Activated naive CD4-positive, alpha-beta T cell treated with anti-CD3 and anti-CD28 coated beads for 36 hours (primary cell): Measurements from ENCODE around the gene ACSM6. TPM values are rescaled to one million over a fixed set of nuclear protein-coding genes. Genes with fewer than 3 reads are reported as not detected.

Experiments used
- CTCF ChIA-PET: fragments of 350-600 bp; sonication (Branson Sonifier 250); formaldehyde crosslinking; loops from one replicate; lab custom pipeline; 2021; ENCODE audit warnings: antibody characterized with exemption; lab: Charles Lee
- DNase-seq: peaks from one replicate; pipeline ENCODE4 v3.0.0-alpha.2; 2020
- H3K27ac Mint-ChIP-seq: one replicate; pipeline ENCODE4 v1.8.0; 2021; ENCODE audit warnings: mild to moderate bottlenecking, mixed read lengths
- H3K27me3 Mint-ChIP-seq: one replicate; pipeline ENCODE4 v1.8.0; 2021; ENCODE audit warnings: low read depth, mixed read lengths
- H3K36me3 Mint-ChIP-seq: one replicate; pipeline ENCODE4 v1.8.0; 2021; ENCODE audit warnings: low read depth, mixed read lengths
- H3K4me1 Mint-ChIP-seq: one replicate; pipeline ENCODE4 v1.8.0; 2021; ENCODE audit warnings: low read depth, mixed read lengths
- H3K4me3 Mint-ChIP-seq: one replicate; pipeline ENCODE4 v1.8.0; 2021; ENCODE audit warnings: mild to moderate bottlenecking, moderate library complexity, mixed read lengths
- H3K9me3 Mint-ChIP-seq: one replicate; pipeline ENCODE4 v1.8.0; 2021; ENCODE audit warnings: mixed read lengths
- intact Hi-C: fragments of 100-400 bp; cut with micrococcal nuclease; formaldehyde crosslinking; loops from one replicate; pipeline ENCODE4 v1.15.1; 2023
- total RNA-seq, 2 experiments: library from RNA; stranded (reverse); gene quantifications; one replicate each; pipeline ENCODE4 v1.2.3, GENCODE V29; 2021

ACSM6 gene
- total RNA-seq, 2 experiments from 2014 or later, result not detected

DNA sequence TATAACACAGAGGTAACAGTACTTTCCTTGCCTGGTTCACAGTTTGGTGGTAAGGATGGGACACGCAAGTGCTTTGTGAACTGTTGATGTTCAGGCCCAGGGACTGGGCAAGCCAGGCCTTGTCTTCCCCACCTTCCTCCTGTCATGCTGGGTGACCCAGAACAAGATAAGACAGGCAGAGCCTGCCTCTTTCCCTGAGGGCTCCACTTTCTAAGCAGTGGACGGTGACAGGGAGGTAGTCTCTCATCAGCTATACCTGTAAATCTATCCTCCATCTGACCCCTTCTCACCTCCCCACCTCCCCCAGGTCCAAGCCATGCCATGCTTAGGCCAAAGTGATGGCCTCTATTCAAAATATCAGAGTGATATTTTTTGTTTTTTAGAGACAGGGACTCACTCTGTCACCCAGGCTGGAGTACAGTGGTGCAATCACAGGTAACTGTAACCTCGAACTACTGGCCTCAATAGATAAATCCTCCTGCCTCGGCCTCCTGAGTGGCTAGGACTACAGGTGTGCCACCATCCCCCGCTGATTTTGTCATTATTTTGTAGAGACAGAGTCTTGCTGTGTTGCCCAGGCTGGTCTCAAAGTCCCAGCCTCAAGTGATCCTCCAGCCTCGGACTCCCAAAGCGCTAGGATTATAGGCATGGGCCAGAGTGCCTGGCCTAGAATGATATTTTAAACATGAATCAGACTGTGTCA lies 54.0 kb downstream of the ACSM6 start:
- Mint-ChIP-seq H3K27me3 (peaks cover 28% of the 10 kb centered on the region), H3K9me3 (no peaks in the 10 kb centered on the region), H3K27ac (no peak overlapping the region), H3K4me3 (no peak overlapping the region), H3K36me3 (no peaks in the 10 kb centered on the region), H3K4me1 (no peaks in the 10 kb centered on the region)
- intact Hi-C loops, result loop anchor here (5.0 kb wide), 1 partner anchor 354 kb away; no protein-coding TSS in a partner anchor
- no peak for DNase-seq
- CTCF ChIA-PET, result interaction anchor here (2.6 to 7.0 kb wide), 2 partner anchors 16 to 115 kb away, joined by 11 to 160 read pairs; no protein-coding TSS in a partner anchor

DNA sequence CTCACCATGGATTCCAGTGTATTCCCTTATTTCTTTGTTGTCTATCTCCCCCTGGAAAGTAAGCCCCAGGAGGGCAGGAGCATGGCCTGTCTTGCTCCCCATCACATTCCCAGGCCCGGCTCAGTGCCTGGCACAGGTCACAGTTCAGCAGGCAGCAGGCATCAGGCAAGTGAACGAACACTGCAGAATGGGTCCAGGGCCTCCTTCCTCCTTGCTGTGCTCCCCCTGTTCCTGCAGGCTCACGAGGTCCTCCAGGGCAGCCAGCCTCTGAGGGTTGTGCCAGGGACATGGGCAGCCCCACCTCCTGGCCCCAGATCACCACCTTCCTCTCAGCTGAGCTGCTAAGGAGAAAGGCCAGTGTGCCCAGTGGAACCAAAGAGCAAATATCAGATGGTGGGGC lies 55.0 kb downstream of the ACSM6 start:
- no peaks in the 10 kb centered on the region for H3K4me1 Mint-ChIP-seq
- intact Hi-C loops, result loop anchor here (5.0 kb wide), 1 partner anchor 353 kb away; no protein-coding TSS in a partner anchor
- no peaks in the 10 kb centered on the region for H3K9me3 Mint-ChIP-seq
- CTCF ChIA-PET, result interaction anchor here (0.6 to 1.3 kb wide), 2 partner anchors 9 to 114 kb away, joined by 3 to 5 read pairs; no protein-coding TSS in a partner anchor
- no peak overlapping the region for H3K27ac Mint-ChIP-seq
- no peaks in the 10 kb centered on the region for H3K36me3 Mint-ChIP-seq
- no peak overlapping the region for H3K4me3 Mint-ChIP-seq
- H3K27me3 Mint-ChIP-seq, result peaks cover 25% of the 10 kb centered on the region
- no peak for DNase-seq

DNA sequence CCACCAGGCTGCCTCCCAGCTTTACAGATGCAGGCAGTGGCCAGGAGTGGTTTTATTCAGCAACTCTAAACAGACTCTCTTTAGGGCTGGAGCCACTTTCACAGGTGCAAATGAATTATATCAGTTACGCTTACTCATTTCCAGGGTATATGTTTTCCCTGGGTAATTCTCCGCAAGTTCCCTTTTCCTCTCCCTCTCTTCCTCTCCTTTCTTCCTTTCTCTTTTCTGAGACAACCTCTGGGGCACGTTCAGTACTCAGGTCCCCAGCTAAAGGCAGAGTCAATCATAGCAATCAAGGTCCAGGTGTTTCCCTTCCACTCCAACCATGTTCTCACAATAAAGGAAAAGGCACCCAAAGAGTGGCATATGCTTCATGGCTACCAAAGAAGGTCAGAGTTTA lies 55.4 kb downstream of the ACSM6 start:
- no peak for DNase-seq
- intact Hi-C loops, result loop anchor here (5.0 kb wide), 1 partner anchor 353 kb away; no protein-coding TSS in a partner anchor
- Mint-ChIP-seq H3K27me3 (peaks cover 25% of the 10 kb centered on the region), H3K9me3 (no peaks in the 10 kb centered on the region), H3K4me1 (no peaks in the 10 kb centered on the region), H3K27ac (no peak overlapping the region), H3K36me3 (no peaks in the 10 kb centered on the region), H3K4me3 (no peak overlapping the region)
- CTCF ChIA-PET, result interaction anchor here (0.6 to 1.3 kb wide), 2 partner anchors 9 to 114 kb away, joined by 3 to 5 read pairs; no protein-coding TSS in a partner anchor

DNA sequence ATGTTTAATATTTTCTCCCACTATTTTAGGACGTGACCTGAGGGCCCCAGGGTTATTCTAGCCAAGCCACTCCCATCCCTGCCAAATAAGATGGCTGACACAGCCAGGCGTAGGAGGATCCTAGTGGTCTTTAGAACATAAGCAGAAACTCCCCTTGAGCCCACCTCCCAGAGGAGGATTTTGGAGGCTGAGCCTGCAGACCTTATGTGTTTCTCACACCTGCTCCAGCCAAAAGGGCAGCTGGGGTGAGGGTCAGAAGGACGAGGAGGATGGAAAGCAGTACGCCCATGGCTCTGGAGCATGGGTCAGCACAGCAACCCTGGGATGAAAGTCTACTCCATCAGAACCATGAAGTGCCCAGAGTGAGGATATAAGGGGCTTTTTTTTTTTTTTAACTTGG lies 56.8 kb downstream of the ACSM6 start:
- Mint-ChIP-seq H3K9me3 (peaks cover 1% of the 10 kb centered on the region), H3K27ac (no peak overlapping the region), H3K4me1 (no peaks in the 10 kb centered on the region), H3K27me3 (peaks cover 23% of the 10 kb centered on the region), H3K36me3 (no peaks in the 10 kb centered on the region), H3K4me3 (no peak overlapping the region)
- CTCF ChIA-PET, result no interaction called here
- no peak for DNase-seq
- intact Hi-C loops, result no loop called here

DNA sequence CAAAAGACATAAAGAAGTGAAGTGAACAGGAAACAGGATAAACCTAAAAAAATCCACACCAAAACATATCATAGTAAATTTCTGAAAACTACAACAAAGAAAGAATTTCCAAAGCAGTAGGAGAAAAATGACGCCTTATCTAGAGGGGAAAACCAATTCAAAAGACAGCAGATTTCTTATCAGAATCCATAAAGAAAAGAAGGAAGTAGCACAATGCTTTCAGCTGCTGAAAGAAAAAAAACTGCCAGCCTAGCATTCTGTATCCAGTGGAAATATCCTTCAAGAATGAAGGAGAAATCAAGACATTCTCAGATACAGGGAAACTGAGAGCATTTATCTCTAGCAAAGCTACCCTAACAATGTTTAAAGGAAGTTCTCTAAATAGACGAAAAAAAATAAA lies 59.0 kb downstream of the ACSM6 start:
- Mint-ChIP-seq H3K27me3 (peaks cover 23% of the 10 kb centered on the region), H3K36me3 (no peaks in the 10 kb centered on the region), H3K4me3 (no peak overlapping the region), H3K4me1 (no peaks in the 10 kb centered on the region), H3K9me3 (peaks cover 2% of the 10 kb centered on the region), H3K27ac (no peak overlapping the region)
- DNase-seq, result no peak
- intact Hi-C loops, result no loop called here
- CTCF ChIA-PET, result no interaction called here

DNA sequence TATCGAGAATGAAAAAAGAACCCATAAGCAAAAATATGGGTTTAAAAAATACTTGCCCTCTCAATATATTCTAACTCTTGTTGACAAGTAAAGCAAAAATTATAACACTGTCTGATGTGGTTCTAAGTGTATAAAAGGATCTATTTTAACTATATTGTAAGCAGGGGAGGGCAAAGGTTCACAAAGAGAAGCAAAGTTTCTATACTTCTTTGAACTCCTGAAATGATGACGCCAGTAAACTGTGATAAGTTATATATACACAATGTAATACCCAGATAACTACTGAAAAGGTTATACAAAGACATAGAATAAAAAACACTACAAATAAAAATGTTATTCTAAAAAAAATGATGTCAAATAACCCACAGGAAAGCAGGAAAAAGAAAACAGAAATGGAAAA lies 59.6 kb downstream of the ACSM6 start:
- DNase-seq, result no peak
- Mint-ChIP-seq H3K27ac (no peak overlapping the region), H3K4me3 (no peak overlapping the region), H3K27me3 (peaks cover 21% of the 10 kb centered on the region), H3K4me1 (no peaks in the 10 kb centered on the region), H3K36me3 (no peaks in the 10 kb centered on the region), H3K9me3 (peaks cover 2% of the 10 kb centered on the region)
- intact Hi-C loops, result no loop called here
- CTCF ChIA-PET, result interaction anchor here (1.8 kb wide), 1 partner anchor 110 kb away, joined by 5 read pairs; no protein-coding TSS in a partner anchor

DNA sequence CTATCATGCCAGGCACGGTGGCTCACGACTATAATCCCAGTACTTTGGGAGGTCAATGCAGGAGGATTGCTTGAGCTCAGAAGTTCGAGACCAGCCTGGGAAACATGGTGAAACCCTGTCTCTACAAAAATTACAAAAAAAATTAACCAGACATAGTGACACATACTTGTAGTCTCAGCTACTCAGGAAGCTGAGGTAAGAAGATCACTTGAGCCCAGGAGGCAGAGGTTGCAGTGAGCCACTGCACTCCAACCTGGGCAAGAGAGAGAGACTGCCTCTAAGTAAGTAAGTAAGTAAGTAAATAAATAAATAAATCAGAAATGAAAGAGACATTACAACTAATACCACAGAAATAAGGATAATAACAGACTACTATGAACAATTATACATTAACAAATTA lies 60.6 kb downstream of the ACSM6 start:
- intact Hi-C loops, result no loop called here
- no peak for DNase-seq
- peaks cover 2% of the 10 kb centered on the region for H3K9me3 Mint-ChIP-seq
- CTCF ChIA-PET, result interaction anchor here (0.7 to 1.8 kb wide), 2 partner anchors 22 to 109 kb away, joined by 3 to 5 read pairs; no protein-coding TSS in a partner anchor
- H3K27ac Mint-ChIP-seq, result no peak overlapping the region
- no peaks in the 10 kb centered on the region for H3K4me1 Mint-ChIP-seq
- H3K27me3 Mint-ChIP-seq, result peaks cover 15% of the 10 kb centered on the region
- no peak overlapping the region for H3K4me3 Mint-ChIP-seq
- H3K36me3 Mint-ChIP-seq, result no peaks in the 10 kb centered on the region

DNA sequence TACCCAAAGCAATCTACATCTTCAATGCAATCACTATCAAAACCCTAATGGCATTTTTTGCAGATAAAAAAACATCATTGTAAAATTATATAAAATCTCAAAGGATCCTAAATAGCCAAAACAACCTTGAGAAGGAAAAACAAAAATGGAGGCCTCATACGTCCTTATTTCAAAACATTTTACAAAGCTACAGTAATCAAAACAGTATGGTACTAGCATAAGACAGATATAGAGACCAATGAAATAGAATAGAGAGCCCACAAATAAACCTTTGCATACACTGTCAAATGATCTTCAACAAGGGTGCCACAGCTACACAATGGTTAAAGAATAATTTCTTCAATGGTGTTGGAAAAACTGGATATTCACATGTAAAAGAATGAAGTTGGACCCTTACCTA lies 62.2 kb downstream of the ACSM6 start:
- DNase-seq, result no peak
- H3K36me3 Mint-ChIP-seq, result no peaks in the 10 kb centered on the region
- no peaks in the 10 kb centered on the region for H3K4me1 Mint-ChIP-seq
- H3K9me3 Mint-ChIP-seq, result peaks cover 2% of the 10 kb centered on the region
- CTCF ChIA-PET, result no interaction called here
- intact Hi-C loops, result no loop called here
- H3K27me3 Mint-ChIP-seq, result peaks cover 11% of the 10 kb centered on the region
- no peak overlapping the region for H3K27ac Mint-ChIP-seq
- H3K4me3 Mint-ChIP-seq, result no peak overlapping the region

DNA sequence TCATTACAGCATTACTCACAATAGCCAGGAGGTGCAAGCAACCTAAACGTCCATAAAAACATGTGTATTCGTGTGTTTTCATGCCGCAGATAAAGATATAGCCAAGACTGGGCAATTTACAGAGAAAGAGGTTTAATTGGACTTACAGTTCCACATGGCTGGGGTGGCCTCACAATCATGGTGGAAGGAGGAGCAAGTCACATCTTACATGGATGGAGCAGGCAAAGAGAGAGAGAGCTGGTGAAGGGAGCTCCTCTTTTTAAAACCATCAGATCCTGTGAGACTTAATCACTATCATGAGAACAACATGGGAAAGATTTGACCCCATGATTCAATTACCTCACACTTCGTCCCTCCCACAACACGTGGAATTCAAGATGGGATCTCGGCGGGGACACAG lies 63.8 kb downstream of the ACSM6 start:
- H3K36me3 Mint-ChIP-seq, result no peaks in the 10 kb centered on the region
- no peak for DNase-seq
- CTCF ChIA-PET, result interaction anchor here (0.6 to 1.5 kb wide), 3 partner anchors 9 to 14 kb away, joined by 3 to 5 read pairs (median 3); no protein-coding TSS in a partner anchor
- H3K27me3 Mint-ChIP-seq, result peaks cover 5% of the 10 kb centered on the region
- intact Hi-C loops, result no loop called here
- peaks cover 2% of the 10 kb centered on the region for H3K9me3 Mint-ChIP-seq
- H3K27ac Mint-ChIP-seq, result no peak overlapping the region
- H3K4me1 Mint-ChIP-seq, result no peaks in the 10 kb centered on the region
- H3K4me3 Mint-ChIP-seq, result no peak overlapping the region

DNA sequence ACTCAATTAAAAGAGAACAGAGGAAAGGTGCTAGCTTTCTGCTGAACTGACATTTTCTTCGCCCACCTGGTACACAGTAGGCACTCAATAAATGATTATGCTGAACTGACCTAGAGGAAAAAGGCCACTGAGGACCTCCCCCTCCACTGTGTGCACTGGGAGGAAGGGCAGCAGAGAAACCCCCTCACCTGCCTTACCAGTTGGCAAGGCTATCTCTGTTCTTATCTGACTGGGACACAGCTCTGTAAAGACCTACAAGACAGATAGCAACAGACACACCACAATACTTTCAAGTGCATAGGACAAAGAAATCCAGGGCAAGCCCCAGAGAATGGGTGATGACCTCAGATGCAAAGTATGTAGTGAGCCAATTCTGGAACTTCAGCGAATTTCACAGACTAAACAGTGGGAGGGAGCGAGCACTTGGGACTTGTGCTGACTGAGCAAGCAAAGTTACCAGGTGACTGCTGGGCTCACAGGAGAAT lies 66.4 kb downstream of the ACSM6 start:
- Mint-ChIP-seq H3K36me3 (no peaks in the 10 kb centered on the region), H3K27me3 (peaks cover 2% of the 10 kb centered on the region), H3K9me3 (peaks cover 2% of the 10 kb centered on the region), H3K4me3 (no peak overlapping the region), H3K27ac (no peak overlapping the region), H3K4me1 (no peaks in the 10 kb centered on the region)
- intact Hi-C loops, result no loop called here
- DNase-seq, result no peak
- CTCF ChIA-PET, result no interaction called here

DNA sequence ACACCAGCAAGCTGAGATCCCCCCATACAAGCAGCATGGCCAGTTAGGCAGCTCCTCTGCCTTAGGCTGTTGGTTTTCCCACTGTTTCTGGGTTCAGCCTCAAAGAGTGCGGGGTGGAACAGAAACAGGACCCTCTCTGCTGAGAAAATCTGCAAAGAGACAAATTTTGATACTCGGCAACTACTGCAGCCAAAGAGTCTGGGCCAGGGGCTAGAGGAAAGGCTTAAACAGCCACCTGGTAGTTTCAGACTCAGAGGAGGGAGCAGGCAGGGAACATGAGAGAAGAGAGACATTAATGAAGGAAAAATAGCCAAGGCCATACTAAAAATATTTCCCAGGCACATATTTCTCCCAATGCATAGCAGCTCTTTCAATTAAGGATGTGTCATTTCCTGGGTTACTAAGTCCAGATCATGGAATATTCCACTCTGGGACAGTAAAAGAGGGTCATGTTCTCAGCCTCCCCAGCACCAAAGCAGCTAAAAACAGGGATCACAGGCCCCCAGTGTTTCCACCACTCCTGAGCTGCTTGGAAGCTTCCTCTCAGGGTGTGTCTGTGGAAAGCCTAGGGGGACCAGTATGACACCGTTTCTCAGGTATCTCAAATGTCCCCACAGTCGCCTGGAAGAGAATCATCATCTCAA lies 67.0 kb downstream of the ACSM6 start:
- H3K4me3 Mint-ChIP-seq, result no peak overlapping the region
- peaks cover 2% of the 10 kb centered on the region for H3K27me3 Mint-ChIP-seq
- H3K36me3 Mint-ChIP-seq, result no peaks in the 10 kb centered on the region
- CTCF ChIA-PET, result no interaction called here
- no peaks in the 10 kb centered on the region for H3K9me3 Mint-ChIP-seq
- intact Hi-C loops, result no loop called here
- H3K27ac Mint-ChIP-seq, result no peak overlapping the region
- DNase-seq, result no peak
- H3K4me1 Mint-ChIP-seq, result no peaks in the 10 kb centered on the region

DNA sequence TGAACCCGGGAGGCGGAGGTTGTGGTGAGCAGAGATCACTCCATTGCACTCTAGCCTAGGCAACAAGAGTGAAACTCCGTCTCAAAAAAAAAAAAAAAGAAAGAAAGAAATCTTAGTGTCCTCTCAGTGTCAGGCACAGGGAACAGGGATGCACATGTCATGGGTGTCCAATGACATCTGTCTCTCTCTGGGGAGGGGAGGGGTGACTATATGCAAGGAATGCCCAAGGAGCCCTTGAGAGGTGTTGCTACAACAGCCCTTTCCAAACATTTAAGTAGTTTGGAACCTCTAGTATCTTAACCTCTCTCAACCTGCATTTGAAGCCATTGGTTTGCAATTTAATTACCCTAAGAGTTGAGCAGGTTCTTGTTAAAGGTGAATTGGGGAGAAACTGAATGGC lies 67.9 kb downstream of the ACSM6 start:
- no peaks in the 10 kb centered on the region for H3K9me3 Mint-ChIP-seq
- H3K4me3 Mint-ChIP-seq, result no peak overlapping the region
- H3K27ac Mint-ChIP-seq, result no peak overlapping the region
- no peaks in the 10 kb centered on the region for H3K4me1 Mint-ChIP-seq
- peaks cover 2% of the 10 kb centered on the region for H3K27me3 Mint-ChIP-seq
- no peaks in the 10 kb centered on the region for H3K36me3 Mint-ChIP-seq
- CTCF ChIA-PET, result no interaction called here
- intact Hi-C loops, result no loop called here
- no peak for DNase-seq
